T-helper 1 cell treated with Interleukin-12 subunit alpha and Interleukin-12 subunit beta and Interleukin-4 antibody, amounts not matched to agents 30 ng/mL and 1 ng/mL, for 36 hours (primary cell): ENCODE data around the gene UAP1L1. TPM values are rescaled to one million over a fixed set of nuclear protein-coding genes. Genes with fewer than 3 reads are reported as not detected.

Experiments
- intact Hi-C: fragments of 100-400 bp; cut with micrococcal nuclease; formaldehyde crosslinking; loops from one replicate; pipeline ENCODE4 v1.15.1; 2024
- total RNA-seq: library from RNA; stranded (reverse); gene quantifications from 2 replicates; pipeline ENCODE4 v1.2.3, GENCODE V29; 2022

Gene UAP1L1
- total RNA-seq, 1 donor from 2014 or later, result 15.1 TPM

GRCh38 chr9:137089232-137089947 lies 12.1 kb downstream of the UAP1L1 start:
- intact Hi-C loops, result loop anchor here (5.0 to 10.0 kb wide), 3 partner anchors 97 to 465 kb away; partner anchors contain the start of genes MRPL41, PAXX, PNPLA7 and TRAF2

- intact Hi-C loops, result loop anchor here (1.0 to 2.0 kb wide), 8 partner anchors 9 to 305 kb away; partner anchors contain the start of genes DPP7, RNF224, SAPCD2 and TMEM141
Observed at GRCh38 chr9:137095664-137096517, 18.6 kb downstream of the UAP1L1 start.

- intact Hi-C loops, result loop anchor here (1.0 kb wide), 1 partner anchor 215 kb away; no protein-coding TSS in a partner anchor
Observed at GRCh38 chr9:137096785-137097546, 19.6 kb downstream of the UAP1L1 start.

- intact Hi-C loops, result no loop called here
Observed at GRCh38 chr9:137097761-137098462, 20.6 kb downstream of the UAP1L1 start.

- intact Hi-C loops, result no loop called here
Observed at GRCh38 chr9:137099231-137099630, 21.9 kb downstream of the UAP1L1 start.

GRCh38 chr9:137103206-137103999 lies 26.1 kb downstream of the UAP1L1 start:
- intact Hi-C loops, result no loop called here

- intact Hi-C loops, result no loop called here
Observed at GRCh38 chr9:137105814-137106661, 28.7 kb downstream of the UAP1L1 start.

- intact Hi-C loops, result no loop called here
Observed at GRCh38 chr9:137106662-137107250, 29.4 kb downstream of the UAP1L1 start.

GRCh38 chr9:137107312-137107921 lies 30.1 kb downstream of the UAP1L1 start:
- intact Hi-C loops, result no loop called here

- intact Hi-C loops, result no loop called here
Observed at GRCh38 chr9:137107982-137108381, 30.7 kb downstream of the UAP1L1 start.

GRCh38 chr9:137108608-137109249 lies 31.4 kb downstream of the UAP1L1 start:
- intact Hi-C loops, result no loop called here

- intact Hi-C loops, result no loop called here
Observed at GRCh38 chr9:137109250-137110146, 32.2 kb downstream of the UAP1L1 start.

- intact Hi-C loops, result no loop called here
Observed at GRCh38 chr9:137110147-137110910, 33.0 kb downstream of the UAP1L1 start.

GRCh38 chr9:137110911-137111787 lies 33.8 kb downstream of the UAP1L1 start:
- intact Hi-C loops, result no loop called here
